ENCODE data around the gene ZNF329.

ZNF329 gene

DNA sequence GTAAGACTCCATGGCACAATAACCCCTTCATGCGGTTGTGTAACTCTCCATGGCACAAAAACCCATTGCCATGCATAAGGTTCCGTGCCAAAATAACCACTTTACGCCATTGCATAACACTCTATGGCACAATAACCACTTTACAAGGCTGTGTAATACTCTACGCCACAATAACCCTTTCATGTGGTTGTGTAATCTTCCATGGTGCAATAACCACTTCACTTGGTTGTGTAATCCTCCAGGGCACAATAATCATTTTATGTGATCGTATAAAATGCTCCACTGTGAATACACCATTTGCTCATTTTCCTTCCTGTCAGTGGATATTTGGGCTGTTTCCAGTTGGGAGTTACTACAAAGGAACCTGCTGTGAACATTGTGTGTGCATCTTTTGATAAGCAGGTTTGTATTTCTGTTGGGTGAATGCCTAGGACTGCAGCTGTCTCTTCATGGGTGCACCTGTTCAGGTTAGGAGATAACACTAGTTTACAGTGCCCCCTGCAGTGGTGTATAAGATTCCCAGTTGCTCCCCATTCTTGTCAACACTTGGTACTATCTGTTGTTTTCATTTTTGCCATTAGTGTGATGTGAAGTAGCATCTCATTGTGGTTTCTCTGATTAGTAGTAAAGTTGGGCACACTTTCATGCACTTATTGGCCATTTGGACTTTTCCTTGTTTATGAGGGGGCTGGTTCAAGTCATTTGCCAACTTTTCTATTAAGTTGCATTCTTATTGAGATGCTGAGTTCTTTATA is 31.4 kb downstream of the ZNF329 start:
- no peak for DNase-seq (ENCODE audit: low read depth)

DNA sequence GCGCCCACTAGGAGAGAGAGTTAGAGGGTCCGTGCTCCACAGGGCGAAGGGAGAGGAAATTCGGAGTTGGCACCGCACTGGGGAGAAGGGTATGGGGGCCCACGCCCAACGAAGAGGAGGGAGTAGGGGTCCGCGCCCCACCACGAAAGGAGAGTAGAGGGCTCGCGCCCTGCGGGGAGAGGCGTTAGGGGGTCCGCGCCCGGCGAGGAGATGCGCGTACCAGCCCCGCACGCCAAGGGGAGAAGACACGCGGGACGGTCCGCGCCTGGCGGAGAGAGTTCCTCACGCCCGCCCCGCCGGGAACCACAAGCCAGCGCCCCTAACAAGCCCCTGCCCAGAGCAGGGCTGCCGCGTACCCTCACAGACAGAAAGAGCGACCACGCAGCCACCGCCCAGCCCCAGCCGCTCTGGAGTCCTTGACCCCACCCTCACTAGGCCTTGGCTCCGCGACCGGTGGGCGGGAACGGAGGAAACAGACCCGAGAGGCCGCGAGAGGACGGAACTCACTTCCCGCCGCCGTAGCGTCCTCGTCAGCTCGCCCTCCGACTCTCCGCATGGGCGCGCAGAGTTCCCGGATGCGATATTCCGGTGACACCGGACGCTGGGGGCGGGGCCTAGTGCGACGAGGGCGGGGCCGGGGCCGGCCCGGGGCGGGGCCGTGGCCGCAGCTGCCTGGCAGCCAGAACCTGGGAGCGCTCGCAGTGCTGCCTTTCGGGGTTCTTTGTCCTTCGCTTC is 32.6 kb downstream of the ZNF329 start:
- no peak for DNase-seq (ENCODE audit: low read depth)

DNA sequence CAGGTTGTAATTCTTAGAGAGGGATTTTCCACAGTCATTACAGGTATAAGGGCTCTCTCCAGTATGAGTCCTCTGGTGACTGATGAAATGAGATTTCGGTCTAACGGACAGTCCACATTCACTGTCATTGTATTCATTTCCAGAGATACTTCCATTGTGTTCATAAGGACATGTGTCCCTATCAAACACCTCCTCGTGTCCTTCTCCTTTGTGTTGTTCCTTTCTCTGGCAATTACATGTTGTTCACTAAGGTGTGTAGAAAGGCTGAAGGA is 42.1 kb downstream of the ZNF329 start:
- DNase-seq (ENCODE audit: low read depth), result no peak

DNA sequence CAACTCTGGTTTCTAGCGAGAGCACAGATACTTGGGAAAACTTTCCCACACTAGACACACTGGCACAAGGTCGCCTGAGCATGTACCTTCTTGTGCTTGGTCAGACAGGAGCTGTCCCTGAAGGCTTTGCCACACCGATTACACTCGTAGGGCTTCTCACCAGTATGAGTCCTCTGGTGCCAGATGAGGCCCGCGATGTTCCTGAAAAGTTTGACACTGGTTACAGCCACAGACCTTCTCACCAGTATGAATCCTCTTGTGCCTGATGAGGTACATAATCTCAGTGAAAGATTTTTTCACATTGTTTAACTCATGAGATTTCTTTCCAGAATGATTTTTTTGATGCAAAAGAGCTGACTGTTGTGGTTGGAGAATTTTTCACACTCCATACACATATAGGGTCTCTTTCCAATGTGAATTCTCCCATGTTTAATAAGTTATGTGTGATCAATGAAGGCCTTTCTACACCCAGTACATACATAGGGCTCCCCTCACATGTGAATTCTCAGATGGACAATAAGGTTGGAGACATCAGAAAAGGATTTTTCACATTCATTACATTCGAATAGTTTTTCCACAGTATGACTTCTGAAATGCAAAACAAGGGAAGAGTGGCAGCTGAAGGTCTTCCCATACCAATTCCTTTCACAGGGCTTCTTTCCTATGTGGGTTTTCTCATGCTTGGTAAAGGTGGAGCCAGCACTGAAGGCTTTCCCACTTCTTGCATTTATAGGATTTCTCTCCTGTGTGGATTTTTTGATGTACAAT is 42.6 kb downstream of the ZNF329 start:
- no peak for DNase-seq (ENCODE audit: low read depth)

DNA sequence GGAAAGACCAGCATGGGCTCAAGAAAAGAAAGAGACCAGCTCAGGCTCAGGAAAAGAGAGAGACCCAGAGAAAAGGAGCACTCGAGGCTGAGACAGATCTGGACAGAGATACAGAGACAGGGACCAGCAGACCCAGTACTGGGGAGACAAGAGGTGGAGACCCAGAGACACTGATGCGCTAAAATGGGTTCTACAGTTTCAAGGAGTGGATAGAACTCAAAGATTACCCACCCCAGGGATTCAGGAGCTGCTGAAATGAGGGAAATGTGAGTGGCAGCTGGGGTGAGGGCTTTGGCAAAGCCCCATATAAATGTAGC is 51.9 kb downstream of the ZNF329 start:
- no peak for DNase-seq (ENCODE audit: low read depth)

DNA sequence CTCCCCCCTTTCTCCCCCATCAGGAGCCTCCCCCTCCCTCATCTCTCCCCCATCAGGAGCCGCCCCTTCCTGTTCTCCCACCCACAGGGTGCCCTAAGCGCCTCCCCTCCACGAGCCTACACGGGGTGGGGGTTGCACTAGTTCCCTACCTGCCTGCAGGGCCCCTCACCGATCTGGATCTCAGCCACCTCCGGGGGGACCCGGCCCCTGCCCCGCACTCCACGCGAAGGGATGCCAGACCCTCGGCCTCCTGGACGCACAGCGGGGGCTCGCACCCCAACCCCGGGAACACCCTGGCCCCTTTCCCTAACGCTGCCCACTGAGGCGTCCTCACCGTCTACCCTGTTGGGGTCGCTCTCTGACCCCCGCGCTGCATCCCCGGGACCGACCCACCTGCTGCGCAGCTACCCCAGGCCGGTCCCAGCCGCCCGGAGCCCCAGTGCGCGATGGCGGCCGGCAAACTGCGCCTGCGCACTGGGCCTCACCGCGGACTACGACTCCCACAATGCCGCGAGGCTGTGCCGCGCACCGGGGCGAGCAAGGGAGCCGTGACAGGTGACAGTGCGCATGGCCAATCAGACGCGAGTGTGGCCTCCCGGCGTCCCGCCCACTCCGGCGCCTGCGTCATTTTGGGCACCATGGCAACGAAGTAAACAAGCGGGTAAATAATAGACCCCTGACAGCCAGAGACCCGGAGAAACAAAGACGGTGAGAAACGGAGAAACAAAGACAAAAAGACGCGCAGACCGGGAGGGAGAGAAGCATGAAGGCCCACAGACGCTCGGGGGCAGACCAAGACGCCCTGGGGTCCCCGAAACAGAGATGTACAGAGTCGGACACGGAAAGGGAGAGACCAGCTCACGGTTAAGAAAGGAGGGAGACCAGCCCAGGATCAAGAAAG is 52.6 kb downstream of the ZNF329 start, which contains the start of gene ZSCAN18:
Gene ZSCAN18 (minus strand): TSS at position 451 of the 901 bp plus-strand sequence. CDS start 7,964 bp downstream, outside the sequence.
- DNase-seq (ENCODE audit: low read depth), result peak; percentile 90

DNA sequence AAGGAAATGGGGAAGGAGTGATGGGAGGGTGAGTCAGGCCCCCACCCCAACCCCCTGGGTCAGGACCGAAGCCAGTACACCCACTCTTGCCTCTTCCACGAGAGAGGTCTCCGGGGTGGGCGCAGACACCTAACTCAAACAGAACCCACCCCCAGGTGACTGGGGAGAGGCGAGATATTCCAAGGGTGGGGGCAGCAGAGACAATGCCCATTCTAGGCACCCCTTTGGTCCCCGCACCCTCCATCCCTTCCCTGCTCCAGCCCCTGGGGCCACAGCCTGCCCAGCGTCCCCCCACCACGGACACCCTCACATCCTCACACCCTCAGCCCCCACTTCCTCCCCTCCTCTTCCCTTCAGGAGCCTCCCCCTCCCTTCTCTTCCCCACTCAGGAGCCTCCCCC is 53.2 kb downstream of the ZNF329 start:
- no peak for DNase-seq (ENCODE audit: low read depth)

DNA sequence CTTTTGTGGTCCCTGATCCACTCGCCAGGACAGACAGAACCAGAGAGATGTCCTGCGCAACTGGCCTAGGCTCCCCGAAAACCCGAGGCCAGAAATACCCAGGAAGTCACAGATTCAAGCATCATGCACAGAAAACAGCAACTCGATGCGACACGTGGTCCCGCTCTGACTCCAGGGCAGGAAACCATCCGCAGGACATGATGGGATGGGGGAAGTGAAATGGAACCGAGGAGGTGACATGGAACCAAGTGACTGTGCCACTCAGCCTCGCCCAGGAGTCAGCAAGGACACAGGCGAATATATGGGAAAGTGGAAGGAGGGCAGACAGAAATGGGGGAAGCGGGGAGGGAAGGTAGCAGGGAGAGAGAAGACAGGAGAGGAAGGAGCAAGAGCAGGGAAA is 53.7 kb downstream of the ZNF329 start:
- DNase-seq (ENCODE audit: low read depth), result no peak

DNA sequence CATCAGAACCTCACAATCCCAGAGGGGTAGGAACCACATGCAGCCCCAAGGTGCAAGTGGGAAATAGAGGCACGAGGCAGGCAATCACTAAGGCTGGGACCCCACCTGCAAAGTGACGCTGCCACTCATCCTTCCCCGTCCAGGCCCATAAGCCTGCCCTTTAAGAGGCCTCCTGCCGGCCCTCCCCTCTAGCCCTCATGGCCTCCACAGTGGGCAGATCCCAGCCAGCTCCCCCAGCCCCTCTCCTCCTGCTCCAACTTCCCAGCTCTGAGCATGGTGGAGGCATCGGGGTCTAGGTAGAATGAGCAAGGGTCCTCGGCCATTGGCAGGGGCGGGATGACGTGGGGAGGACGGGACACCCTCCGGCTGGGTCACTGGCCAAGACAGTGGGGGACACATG is 55.3 kb downstream of the ZNF329 start:
- DNase-seq (ENCODE audit: low read depth), result no peak

DNA sequence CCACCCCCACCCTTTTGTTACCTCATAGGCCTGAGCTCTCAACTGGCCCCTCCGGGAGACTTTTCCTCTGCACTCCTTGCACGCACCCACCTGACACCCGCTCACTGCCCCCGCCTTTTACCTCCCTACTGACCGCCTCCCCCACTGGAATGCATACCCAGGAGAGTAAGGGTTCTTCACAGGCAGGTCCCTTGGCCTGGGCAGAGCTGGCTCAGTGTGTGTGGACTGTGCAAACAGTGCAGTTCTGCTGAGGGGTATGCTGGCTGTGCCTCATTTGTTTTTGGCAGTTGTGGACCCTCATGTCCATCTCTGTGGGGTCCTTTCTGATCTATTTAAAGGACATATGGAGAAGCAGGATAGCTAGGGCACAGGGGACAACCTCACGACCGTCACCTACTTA is 57.5 kb downstream of the ZNF329 start:
- DNase-seq (ENCODE audit: low read depth), result no peak

DNA sequence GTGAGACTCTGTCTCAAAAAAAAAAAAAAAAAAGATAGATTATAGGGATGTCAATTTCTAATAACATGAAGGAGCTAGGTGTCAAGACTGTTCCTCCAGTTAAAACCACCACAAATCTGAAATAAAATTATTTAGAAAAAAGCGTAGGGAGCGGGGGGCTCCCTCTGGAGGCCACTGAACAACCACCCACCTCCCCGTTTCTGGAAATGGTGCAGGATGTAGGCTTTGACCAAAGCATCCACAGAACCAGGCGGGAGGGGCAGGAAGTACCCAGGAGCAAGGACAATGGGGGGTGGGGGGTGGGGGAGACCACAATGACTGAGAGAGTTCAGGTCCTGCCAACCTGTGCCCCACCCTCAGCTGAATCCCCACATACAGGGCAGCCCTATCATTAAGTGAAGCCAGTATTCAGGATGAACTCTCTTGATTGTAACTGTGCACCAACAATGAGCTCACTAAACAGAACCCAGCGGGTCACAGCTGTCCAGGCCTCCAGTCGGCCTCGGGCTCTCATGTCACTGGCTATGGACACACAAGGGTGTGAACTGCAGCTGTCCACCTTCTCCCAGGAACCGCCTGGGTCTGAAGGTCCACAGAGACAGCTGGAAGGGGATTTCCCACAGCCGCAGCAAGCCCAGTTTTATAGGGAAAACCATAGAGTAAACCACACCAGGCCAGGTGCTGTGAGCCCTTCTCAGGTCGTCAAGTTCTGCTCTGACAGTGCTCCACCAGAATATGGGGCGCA is 59.2 kb downstream of the ZNF329 start:
- DNase-seq (ENCODE audit: low read depth), result no peak

DNA sequence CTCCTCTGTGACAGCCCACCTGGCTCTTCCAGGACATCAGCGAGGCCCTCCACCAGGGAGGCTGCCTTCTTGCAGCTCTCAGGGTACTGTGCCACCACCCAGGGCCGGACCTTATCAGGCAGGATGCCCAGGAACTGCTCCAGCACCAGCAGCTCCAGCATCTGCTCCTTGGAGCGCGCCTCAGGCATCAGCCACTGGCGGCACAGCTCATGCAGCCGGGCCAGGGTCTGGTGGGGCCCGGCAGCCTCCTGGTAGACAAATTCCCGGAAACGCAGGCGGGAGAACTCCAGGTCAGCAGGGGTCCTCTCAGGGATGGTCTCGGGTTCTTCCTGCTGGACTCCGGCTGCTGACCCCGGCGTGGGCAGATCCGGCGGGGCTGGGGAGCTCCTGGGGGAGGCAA is 60.7 kb downstream of the ZNF329 start:
- DNase-seq (ENCODE audit: low read depth), result no peak

DNA sequence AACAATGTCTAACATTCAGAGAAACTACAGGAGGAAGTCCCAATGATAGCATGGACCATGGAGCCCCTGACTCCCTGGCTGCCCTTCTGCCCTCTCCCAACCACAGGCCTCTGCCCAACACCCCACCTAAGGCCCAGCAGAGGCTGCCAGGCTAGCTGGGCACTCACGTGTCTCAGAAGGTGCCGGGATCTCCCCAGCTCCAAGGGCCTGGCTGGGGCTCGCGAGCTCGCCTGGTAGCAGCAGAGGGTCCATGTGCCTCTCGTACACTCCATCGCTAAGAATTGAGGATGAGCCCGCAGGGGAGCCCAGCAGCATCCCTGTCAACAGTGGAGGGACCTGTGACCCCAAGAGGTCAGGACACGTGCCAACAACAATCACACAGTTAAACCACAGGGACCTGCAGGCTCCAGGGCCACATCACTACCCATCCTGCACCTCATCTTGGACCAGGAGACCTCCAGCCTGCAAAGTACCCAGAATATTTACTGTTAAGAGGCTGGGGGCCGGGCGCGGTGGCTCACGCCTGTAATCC is 62.0 kb downstream of the ZNF329 start:
- DNase-seq (ENCODE audit: low read depth), result no peak

DNA sequence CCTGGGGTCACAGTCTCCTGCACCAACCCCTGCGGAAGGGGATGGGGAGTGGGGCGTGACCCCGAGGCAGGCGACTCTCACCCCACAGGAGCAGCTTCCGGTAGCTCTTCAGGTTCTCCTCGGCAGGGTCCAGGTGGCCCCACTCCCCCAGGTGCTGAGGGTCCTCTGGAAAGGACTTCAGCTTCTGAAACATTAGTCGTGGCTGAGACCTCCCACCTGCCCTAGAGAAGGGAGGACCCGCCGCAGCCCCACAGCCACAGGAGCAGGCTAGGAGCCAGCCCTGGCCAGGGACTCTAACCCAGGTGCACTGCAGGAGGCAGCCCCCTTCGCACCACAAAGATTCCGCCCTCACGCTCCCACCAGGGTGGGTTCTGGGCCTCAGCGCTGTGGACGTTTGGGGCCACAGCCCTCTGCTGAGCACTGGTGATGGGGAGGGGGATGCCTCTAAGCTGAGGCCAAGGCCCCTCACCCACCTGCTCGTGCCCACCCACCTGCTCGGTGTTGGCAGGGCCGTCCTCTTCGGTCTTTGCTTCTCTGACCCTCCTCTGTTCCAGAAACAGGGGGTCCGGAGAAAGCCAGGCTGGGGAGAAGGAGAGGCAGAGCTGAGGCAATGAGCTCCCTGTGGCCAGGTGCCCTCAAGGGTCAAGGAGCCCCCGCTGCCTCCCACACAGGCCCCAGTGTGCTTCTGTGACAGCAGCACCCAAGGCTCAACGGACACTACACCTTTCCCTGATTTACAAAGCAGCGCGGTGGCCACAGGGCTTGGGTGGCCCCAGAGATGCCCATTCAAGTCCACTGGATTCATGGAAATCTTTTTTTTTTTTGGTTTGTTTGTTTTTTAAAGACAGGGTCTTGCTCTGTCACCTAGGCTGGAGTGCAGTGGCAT is 63.5 kb downstream of the ZNF329 start:
- DNase-seq (ENCODE audit: low read depth), result no peak

DNA sequence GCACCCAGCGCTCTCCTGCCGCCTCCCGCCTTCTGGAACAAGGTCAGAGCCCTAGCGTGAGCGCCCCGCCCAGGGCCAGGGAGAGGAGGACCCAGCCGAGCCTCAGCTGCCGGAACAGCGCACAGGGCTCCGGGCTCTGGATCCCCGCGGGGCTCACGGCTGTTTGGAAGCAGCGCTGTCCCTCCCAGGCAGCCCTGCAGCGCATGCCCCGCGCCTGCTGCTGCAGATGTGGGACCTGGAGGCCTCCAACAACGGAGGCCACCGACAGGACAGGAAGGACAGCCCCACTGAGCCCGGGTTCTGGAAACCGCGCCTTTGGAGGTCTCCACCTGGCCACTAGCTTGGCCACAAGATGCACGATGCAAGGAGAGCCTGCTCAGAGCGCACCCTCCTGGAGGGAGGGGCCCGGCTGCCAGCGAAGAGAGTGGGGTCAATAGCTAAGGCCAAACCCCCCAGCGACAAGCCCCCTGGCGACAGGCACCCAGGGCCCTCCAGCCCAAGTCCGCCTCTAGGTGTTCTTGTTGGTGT is 65.2 kb downstream of the ZNF329 start:
- no peak for DNase-seq (ENCODE audit: low read depth)

DNA sequence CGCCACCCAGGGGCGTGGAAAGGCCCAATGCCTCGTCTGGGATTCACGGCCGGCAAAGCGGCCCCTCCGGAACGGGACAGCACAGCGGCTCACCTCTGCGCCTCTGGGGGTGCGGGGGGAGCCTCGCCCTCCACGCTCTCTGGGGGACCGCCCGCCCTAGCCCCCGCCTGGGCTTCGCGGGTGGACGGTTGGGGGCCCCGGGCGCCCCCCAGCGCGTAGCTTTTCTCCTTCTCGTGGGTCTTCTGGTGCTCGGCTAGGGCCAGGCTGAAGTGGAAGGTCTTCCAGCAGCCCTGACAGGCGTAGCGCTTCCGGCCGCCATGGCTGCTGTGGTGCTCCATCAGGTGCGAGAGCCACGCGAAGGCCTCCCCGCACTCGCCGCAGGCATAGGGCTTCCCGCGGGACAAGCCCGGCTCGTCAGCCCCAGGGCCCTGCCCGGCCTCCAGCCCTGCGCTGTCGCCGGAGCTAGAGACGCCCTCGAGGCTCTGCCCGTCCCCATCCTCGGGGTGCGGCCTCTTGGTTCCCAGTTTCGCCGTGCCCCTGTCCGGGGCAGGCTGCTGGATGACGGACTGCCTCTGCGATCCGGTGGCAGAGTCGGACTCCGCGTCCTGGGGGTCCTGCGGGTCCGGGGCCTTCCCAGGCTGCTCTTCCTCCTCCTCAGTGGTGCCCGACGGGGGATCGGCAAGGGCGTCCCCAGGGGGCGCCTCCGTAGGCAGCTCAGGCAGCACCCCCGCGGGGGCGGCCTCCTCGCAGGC is 65.8 kb downstream of the ZNF329 start:
- DNase-seq (ENCODE audit: low read depth), result no peak

DNA sequence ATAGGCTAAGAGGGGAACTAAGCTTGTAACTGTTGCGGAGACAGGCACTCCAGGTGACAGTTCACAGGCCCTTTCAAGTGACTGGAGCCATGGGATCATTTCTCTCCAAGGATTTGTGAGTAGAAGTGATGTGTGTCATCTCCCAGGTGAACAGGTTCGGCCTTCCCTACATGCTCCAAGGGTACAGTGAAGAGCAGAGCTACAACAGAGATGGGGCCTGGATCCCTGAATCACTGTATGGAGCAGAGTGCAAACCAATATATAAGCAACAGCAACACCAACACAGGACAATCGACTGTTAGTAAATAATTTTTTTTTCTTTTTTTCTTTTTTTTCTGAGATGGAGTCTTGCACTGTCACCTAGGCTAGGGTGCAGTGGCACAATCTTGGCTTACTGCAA is 67.6 kb downstream of the ZNF329 start:
- no peak for DNase-seq (ENCODE audit: low read depth)

DNA sequence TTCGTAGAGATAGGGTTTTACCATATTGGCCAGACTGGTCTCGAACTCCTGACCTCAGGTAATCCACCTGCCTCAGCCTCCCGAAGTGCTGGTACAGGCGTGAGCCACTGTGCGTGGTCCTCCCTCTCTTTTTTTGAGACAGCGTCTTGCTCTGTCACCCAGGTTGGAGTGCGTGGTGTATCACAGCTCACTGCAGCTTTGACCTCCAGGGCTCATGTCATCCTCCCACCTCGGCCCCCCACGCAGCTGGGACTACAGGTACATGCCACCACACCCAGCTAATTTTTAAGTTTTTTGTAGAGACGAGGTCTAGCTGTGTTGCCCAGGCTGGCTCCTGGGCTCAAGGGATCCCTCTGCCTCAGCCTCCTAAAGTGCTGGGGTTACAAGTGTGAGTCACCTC is 70.8 kb downstream of the ZNF329 start:
- DNase-seq (ENCODE audit: low read depth), result no peak
